Measurements from ENCODE around the gene LRRC74B. TPM values are rescaled to one million over a fixed set of nuclear protein-coding genes. Genes with fewer than 3 reads are reported as not detected.

The LRRC74B gene
- total RNA-seq, 1 experiment from 2014 or later = not detected

- H3K9me2 ChIP-seq (ENCODE audit: insufficient read depth) = no peaks in the 10 kb centered on the region
- H3K27me3 ChIP-seq (ENCODE audit: insufficient read depth, low read depth) = no peaks in the 10 kb centered on the region
- CTCF ChIA-PET = no interaction called here
- no peak overlapping the region for H3K4me2 ChIP-seq
- H3K9me3 ChIP-seq (ENCODE audit: insufficient read depth, low read depth) = no peaks in the 10 kb centered on the region
- POLR2A ChIA-PET (ENCODE audit: unreplicated experiment) = no interaction called here
- H4K20me1 ChIP-seq (ENCODE audit: insufficient read depth) = no peaks in the 10 kb centered on the region
- H3K4me3 ChIP-seq = no peak overlapping the region
- intact Hi-C loops (cut with micrococcal nuclease; ENCODE audit: unreplicated experiment) = no loop called here
- H3K79me2 ChIP-seq (ENCODE audit: low read depth) = no peaks in the 10 kb centered on the region
- no TSS peak for BruUV-seq (replicated peaks)
- H3K36me3 ChIP-seq (ENCODE audit: low read depth) = no peaks in the 10 kb centered on the region
- TF ChIP-seq EZH2 (IDR thresholded peaks at IDR 0.05; ENCODE audit: low read depth) (no peak), CTCF (conservative IDR thresholded peaks at IDR 0.05) (no peak)
- no peak for DNase-seq
- no peaks in the 10 kb centered on the region for H3K4me1 ChIP-seq (replicated peaks; ENCODE audit: insufficient read depth)
- no peaks in the 10 kb centered on the region for H3F3A ChIP-seq (ENCODE audit: insufficient read depth, low read depth)
- no peak overlapping the region for H2AFZ ChIP-seq
- H3K27ac ChIP-seq = no peak overlapping the region
Measured at GRCh38 chr22:21028277-21029251, 17.2 kb upstream of the LRRC74B start.

GRCh38 chr22:21029486-21030025 lies 16.2 kb upstream of the LRRC74B start:
- BruUV-seq (replicated peaks) = no TSS peak
- POLR2A ChIA-PET (ENCODE audit: unreplicated experiment) = no interaction called here
- no peaks in the 10 kb centered on the region for H3K9me2 ChIP-seq (ENCODE audit: insufficient read depth)
- TF ChIP-seq CTCF (conservative IDR thresholded peaks at IDR 0.05) (no peak), EZH2 (IDR thresholded peaks at IDR 0.05; ENCODE audit: low read depth) (no peak)
- H3K4me1 ChIP-seq (replicated peaks; ENCODE audit: insufficient read depth) = no peaks in the 10 kb centered on the region
- H3K4me2 ChIP-seq = no peak overlapping the region
- H3K27me3 ChIP-seq (ENCODE audit: insufficient read depth, low read depth) = no peaks in the 10 kb centered on the region
- no peaks in the 10 kb centered on the region for H4K20me1 ChIP-seq (ENCODE audit: insufficient read depth)
- H3K4me3 ChIP-seq = no peak overlapping the region
- no peaks in the 10 kb centered on the region for H3K79me2 ChIP-seq (ENCODE audit: low read depth)
- CTCF ChIA-PET = no interaction called here
- no peaks in the 10 kb centered on the region for H3K36me3 ChIP-seq (ENCODE audit: low read depth)
- H2AFZ ChIP-seq = no peak overlapping the region
- no peak overlapping the region for H3K27ac ChIP-seq
- no peaks in the 10 kb centered on the region for H3F3A ChIP-seq (ENCODE audit: insufficient read depth, low read depth)
- H3K9me3 ChIP-seq (ENCODE audit: insufficient read depth, low read depth) = no peaks in the 10 kb centered on the region
- intact Hi-C loops (cut with micrococcal nuclease; ENCODE audit: unreplicated experiment) = no loop called here
- no peak for DNase-seq

GRCh38 chr22:21030032-21030431 lies 15.7 kb upstream of the LRRC74B start:
- CTCF ChIA-PET = no interaction called here

More at GRCh38 chr22:21030032-21030431, 15.7 kb upstream of the LRRC74B start:
- Histone ChIP-seq H4K20me1 (ENCODE audit: insufficient read depth) (no peaks in the 10 kb centered on the region), H2AFZ (no peak overlapping the region), H3K27ac (no peak overlapping the region), H3K27me3 (ENCODE audit: insufficient read depth, low read depth) (no peaks in the 10 kb centered on the region), H3K4me1 (replicated peaks; ENCODE audit: insufficient read depth) (no peaks in the 10 kb centered on the region), H3K4me3 (no peak overlapping the region), H3K36me3 (ENCODE audit: low read depth) (no peaks in the 10 kb centered on the region), H3K4me2 (no peak overlapping the region), H3F3A (ENCODE audit: insufficient read depth, low read depth) (no peaks in the 10 kb centered on the region), H3K9me2 (ENCODE audit: insufficient read depth) (no peaks in the 10 kb centered on the region), H3K79me2 (ENCODE audit: low read depth) (no peaks in the 10 kb centered on the region), H3K9me3 (ENCODE audit: insufficient read depth, low read depth) (no peaks in the 10 kb centered on the region)
- intact Hi-C loops (cut with micrococcal nuclease; ENCODE audit: unreplicated experiment) = no loop called here
- BruUV-seq (replicated peaks) = no TSS peak
- POLR2A ChIA-PET (ENCODE audit: unreplicated experiment) = no interaction called here
- DNase-seq = no peak
- TF ChIP-seq CTCF (conservative IDR thresholded peaks at IDR 0.05) = no peak
- TF ChIP-seq EZH2 (IDR thresholded peaks at IDR 0.05; ENCODE audit: low read depth) = no peak

Measured in PC-9 (cell line).